Suppressor macrophage treated with lipopolysaccharide for 4 hours (primary cell): ENCODE measurements around the gene RFC4.
A peak's percentile ranks its signal among the peaks of the same experiment; 100 is the strongest.

Source experiments
- DNase-seq: peaks from one replicate; pipeline ENCODE4 v3.0.0-alpha.2; 2020

The RFC4 gene

GRCh38 chr3:186785495-186786018 is 20.7 kb downstream of the RFC4 start:
- no peak for DNase-seq

GRCh38 chr3:186784820-186785494 is 21.3 kb downstream of the RFC4 start:
- no peak for DNase-seq

- peak; percentile 91 for DNase-seq
Measured at GRCh38 chr3:186783731-186784515, 22.4 kb downstream of the RFC4 start.

GRCh38 chr3:186783058-186783730 is 23.1 kb downstream of the RFC4 start, which contains the start of gene EIF4A2:
EIF4A2 (plus strand) TSS chr3:186783577; CDS start chr3:186783611, 34 bp downstream.
- peak; percentile 94 for DNase-seq

- peak; percentile 33 for DNase-seq
Measured at GRCh38 chr3:186782542-186783057, 23.7 kb downstream of the RFC4 start.

- no peak for DNase-seq
Measured at GRCh38 chr3:186779204-186779603, 27.1 kb downstream of the RFC4 start.

- no peak for DNase-seq
Measured at GRCh38 chr3:186775999-186776398, 30.3 kb downstream of the RFC4 start.

GRCh38 chr3:186772701-186773417 is 33.4 kb downstream of the RFC4 start:
- DNase-seq: peak; percentile 91

GRCh38 chr3:186772281-186772694 is 34.0 kb downstream of the RFC4 start:
- no peak for DNase-seq

GRCh38 chr3:186760897-186761447 is 45.3 kb downstream of the RFC4 start:
- no peak for DNase-seq

- DNase-seq: no peak
Measured at GRCh38 chr3:186760141-186760833, 46.0 kb downstream of the RFC4 start.

GRCh38 chr3:186759231-186759930 is 46.9 kb downstream of the RFC4 start:
- no peak for DNase-seq

GRCh38 chr3:186757686-186758220 is 48.5 kb downstream of the RFC4 start:
- no peak for DNase-seq

- no peak for DNase-seq
Measured at GRCh38 chr3:186757214-186757613, 49.1 kb downstream of the RFC4 start.

- DNase-seq: no peak
Measured at GRCh38 chr3:186754871-186755270, 51.4 kb downstream of the RFC4 start.

GRCh38 chr3:186754006-186754405 is 52.3 kb downstream of the RFC4 start:
- no peak for DNase-seq

- DNase-seq: no peak
Measured at GRCh38 chr3:186751480-186751879, 54.8 kb downstream of the RFC4 start.

GRCh38 chr3:186750316-186750715 is 56.0 kb downstream of the RFC4 start:
- DNase-seq: no peak

GRCh38 chr3:186746008-186746407 is 60.3 kb downstream of the RFC4 start:
- peak; percentile 57 for DNase-seq

GRCh38 chr3:186743666-186744065 is 62.6 kb downstream of the RFC4 start:
- DNase-seq: no peak
